GM13977 (cell line): ENCODE measurements around the gene DNAJC1.

Experiments used
- DNase-seq: peaks from one replicate; pipeline ENCODE4 v3.0.0; 2012; ENCODE audit warnings: low spot score
- CTCF ChIP-seq: IDR thresholded peaks from 2 replicates; pipeline ENCODE4 v1.5.1; 2012; ENCODE audit warnings: mild to moderate bottlenecking, control low read depth; ENCODE audit not compliant: insufficient read depth; ENCODE audit errors: extremely low read depth, missing control alignments
- in situ Hi-C: fragments of 300-500 bp; cut with MboI; formaldehyde crosslinking; loops from one replicate; pipeline ENCODE4 v1.12.0; 2022; ENCODE audit warnings: low sequenced_read_pairs, low pct_unique_long_range_greater_than_20kb, mixed read lengths, inconsistent platforms; ENCODE audit not compliant: unreplicated experiment

DNAJC1 gene

GRCh38 chr10:21814866-21815265 lies 188.7 kb downstream of the DNAJC1 start:
- in situ Hi-C loops, result no loop called here
- no peak for DNase-seq
- TF ChIP-seq CTCF, result no peak

DNA sequence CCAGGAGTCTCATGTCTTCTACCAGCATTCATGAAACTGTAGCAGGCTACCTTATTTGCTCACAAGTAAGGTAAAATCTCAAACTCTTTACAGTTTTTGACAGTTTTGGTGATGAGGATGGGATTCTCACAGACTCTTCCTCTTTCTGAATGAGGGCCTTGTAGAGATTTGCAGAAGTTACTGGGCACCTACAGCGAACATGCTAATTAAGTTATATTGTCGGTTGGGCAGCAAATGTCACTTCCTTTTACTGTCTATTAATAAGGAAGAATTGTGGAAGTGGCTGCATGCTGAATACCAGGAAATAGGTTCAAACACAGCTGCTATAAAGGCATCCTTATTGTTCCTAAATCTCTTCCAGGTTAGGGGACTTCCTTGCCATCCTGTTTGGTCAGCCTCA lies 189.6 kb downstream of the DNAJC1 start:
- TF ChIP-seq CTCF, result no peak
- in situ Hi-C loops, result no loop called here
- no peak for DNase-seq

GRCh38 chr10:21811245-21811585 lies 192.3 kb downstream of the DNAJC1 start:
- DNase-seq, result no peak
- in situ Hi-C loops, result no loop called here
- TF ChIP-seq CTCF, result no peak

DNA sequence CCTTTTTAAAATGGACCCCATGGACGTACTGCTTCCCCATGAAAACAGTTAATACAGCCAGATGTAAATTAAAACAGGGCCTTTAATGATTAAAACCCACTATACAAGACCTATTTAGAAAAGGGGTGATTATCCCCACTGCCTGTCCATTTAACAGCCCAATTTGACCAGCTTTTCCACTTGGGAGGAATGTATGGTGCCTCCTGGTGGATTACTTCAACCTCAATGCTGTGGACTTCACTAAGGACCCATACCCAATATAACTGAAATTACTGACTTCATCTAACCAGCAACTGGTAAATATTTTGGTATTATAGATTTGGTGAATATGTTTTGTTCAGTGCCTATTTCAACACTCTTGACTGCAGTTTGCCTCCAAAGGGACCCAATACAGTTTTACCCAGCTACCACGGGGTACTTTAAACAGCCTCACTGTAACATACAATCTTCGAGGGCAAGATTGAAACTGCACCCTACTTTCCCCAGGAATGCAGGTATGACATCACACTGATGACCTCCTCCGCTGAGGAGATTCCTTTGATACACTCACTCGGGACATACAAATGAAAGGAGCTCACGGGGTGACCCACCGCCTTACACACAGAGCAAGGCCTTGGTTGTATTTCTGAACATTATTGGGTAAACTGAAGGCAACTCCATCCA lies 192.8 kb downstream of the DNAJC1 start:
- TF ChIP-seq CTCF, result no peak
- in situ Hi-C loops, result no loop called here
- DNase-seq, result no peak

DNA sequence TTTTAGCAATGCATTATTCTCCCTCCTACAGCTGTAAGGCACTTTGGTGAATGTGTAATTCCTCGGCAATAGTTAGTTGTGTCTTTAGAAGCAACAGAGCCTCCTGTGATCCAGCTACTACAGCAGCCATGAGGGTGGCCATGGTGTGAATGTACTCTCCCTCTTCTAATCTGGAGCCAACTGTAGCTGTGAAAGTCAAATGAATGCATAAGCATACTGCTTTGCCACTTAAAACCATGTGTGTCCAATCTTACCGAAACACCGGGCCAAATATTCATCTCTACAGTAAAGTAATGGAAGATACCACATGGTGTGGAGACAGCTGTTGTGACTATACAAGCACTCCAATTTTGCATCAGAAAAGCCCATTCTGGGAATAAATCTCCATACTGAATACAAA lies 195.0 kb downstream of the DNAJC1 start:
- no peak for TF ChIP-seq CTCF
- DNase-seq, result no peak
- in situ Hi-C loops, result no loop called here

GRCh38 chr10:21807180-21807579 lies 196.3 kb downstream of the DNAJC1 start:
- DNase-seq, result no peak
- TF ChIP-seq CTCF, result no peak
- in situ Hi-C loops, result no loop called here

- DNase-seq, result no peak
- TF ChIP-seq CTCF, result no peak
- in situ Hi-C loops, result no loop called here
These were observed 200.2 kb downstream of the DNAJC1 start for GRCh38 chr10:21803374-21803773.
